ENCODE data around the gene UTF1.
"Not testable (repeated sequence)": the region's sequence is repeated elsewhere in the genome, so short reads cannot be mapped to it uniquely, and the experiment has no call there.

UTF1 gene

DNA sequence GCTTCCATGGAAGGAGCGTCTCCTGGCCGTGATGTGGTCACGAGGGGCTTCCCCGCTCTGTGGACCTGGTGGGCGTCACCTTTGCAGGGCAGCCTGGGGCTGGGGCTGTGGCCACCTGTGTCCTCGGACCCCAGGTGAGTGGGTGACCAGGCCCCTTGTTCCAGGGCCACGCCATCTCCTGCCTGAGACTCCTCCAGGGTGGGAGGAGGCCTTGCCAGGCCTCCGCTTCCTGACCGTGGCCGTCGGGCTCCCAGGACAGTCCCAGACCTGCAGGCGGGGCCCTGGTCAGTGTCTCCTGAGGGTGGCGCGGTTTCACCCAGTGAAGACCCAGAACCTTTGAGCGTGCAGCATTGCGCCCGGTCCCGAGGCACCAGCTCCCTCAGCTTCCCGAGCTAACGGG, 20.4 kb upstream of the UTF1 start:
- DNase-seq (ENCODE audit: low read depth, low spot score), result no peak

DNA sequence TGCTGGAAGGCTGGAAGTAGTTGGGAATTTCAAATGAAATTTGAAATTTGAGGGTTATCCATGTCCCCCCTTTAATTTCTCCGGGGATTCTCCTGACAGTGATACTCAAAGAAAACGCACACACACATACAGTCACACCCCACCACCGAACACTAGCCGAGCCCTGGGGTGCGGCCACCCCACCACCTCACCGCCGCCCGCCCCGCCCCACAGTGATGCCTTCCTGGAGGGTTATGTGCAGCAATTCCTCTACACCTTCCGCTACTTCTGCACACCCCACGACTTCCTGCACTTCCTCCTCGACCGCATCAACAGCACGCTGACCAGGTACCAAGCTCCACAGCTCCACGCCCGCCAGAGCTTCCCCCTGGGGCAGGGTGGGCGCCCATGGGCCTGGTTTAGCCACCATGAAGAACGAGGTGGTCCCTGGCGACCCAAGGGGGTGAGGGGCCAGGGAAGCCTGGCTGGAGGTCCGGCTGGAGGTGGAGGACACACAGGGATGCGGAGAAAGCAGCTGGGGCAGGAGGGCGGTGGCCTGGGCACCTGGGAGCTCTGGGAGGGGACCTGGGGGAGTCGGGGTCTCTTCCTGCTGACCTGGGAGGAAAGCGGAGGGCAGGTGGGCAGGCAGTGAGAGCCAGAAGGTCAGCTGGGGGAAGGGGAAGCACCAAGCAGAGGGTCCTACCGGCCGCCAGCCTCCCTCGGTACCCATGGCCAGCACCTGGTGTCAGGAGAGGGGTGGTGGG, 19.4 kb upstream of the UTF1 start:
- DNase-seq (ENCODE audit: low read depth, low spot score), result no peak

DNA sequence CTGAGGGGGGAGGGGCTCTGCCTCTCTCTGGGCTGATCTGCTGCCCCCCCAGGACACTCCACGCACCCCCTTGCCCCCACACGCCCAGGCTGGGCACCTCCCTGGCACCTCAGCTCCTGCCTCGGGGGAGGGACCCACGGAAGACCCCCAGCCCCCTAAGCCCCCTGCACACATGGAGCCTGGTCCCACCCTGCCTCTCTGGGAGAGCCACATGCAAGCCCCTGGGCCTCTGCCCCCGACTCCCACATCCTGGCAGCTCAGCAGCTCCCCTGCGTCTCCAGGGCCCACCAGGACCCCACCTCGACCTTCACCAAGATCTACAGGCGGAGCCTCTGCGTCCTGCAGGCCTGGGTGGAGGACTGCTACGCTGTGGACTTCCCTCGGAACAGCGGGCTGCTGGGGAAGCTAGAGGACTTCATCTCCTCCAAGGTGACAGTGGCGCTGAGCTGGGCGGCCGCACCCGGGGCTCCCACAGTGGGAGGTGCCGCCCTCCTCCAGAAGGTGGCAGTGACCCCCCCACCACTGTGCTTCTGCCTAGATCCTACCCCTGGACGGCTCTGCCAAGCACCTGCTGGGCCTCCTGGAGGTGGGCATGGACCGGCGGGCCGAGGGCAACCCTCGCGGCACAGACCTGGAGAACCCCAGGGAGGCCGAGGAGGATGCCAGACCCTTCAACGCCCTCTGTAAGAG, 18.7 kb upstream of the UTF1 start:
- DNase-seq (ENCODE audit: low read depth, low spot score), result no peak

DNA sequence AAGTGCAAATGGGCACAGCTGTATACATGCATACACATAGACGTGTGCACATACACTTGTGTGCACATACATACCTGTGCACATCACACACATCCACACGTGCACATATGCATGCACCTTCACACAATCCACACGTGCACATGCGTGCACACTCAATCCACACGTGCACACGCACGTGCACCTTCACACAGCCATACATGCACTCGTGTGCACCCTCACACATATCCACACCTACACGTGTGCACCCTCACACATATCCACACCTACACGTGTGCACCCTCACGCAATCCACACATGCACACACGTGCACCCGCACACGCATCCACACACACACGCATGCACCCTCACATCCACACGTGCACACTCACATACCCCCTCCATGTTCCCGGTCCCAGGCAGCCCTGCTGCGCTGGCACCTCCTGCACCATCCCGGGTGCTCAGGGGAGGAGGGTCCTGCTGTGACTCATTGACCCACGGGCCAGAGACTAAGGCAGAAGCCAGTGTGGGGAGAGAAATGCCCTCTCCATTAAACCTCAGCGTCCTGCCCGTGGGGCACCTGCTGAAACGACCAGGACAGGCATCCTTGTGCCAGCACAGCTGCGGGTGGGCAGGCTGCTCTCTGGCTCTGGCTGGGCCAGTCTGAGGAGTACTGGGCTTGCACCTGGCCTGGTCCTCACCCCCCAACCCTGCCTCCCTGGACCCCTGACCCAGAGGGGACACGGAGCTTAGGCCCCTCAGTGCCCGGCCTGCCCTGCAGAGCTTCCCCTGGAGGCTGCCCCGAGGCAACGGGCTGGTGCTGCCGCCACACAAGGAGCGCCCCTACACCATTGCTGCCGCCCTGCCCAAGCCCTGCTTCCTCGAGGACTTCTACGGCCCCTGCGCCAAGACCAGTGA, 17.8 kb upstream of the UTF1 start:
- DNase-seq (ENCODE audit: low read depth, low spot score), result no peak

DNA sequence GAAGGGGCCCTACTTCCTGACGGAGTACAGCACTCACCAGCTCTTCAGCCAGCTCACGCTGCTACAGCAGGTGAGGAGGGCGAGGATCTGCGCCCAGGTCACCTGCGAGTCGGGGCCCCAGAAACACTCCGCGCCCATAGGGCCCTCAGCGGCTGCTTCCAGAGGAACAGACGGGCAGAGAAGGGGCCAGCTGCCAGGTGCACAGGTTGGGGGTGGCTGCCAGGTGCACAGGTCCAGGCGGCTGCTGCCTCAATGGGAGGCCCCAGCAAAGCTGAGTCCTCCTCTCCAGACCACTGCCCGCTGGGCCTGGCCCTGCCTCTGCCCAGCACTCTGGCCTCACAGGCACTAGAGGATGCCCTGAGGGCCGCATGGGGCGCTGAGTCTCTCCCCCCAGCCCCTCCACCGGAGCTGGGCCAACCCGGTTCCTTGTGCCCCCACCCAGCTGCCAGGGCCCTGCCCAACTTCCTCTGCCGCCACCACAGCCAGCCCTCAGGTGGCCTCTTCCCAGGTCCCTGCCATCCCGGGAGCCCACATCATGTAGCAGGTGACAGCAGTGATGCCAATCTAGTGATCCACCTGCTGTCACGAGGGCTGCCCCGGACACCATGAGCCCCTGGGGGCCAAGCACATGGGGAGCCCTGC, 17.0 kb upstream of the UTF1 start:
- no peak for DNase-seq (ENCODE audit: low read depth, low spot score)

DNA sequence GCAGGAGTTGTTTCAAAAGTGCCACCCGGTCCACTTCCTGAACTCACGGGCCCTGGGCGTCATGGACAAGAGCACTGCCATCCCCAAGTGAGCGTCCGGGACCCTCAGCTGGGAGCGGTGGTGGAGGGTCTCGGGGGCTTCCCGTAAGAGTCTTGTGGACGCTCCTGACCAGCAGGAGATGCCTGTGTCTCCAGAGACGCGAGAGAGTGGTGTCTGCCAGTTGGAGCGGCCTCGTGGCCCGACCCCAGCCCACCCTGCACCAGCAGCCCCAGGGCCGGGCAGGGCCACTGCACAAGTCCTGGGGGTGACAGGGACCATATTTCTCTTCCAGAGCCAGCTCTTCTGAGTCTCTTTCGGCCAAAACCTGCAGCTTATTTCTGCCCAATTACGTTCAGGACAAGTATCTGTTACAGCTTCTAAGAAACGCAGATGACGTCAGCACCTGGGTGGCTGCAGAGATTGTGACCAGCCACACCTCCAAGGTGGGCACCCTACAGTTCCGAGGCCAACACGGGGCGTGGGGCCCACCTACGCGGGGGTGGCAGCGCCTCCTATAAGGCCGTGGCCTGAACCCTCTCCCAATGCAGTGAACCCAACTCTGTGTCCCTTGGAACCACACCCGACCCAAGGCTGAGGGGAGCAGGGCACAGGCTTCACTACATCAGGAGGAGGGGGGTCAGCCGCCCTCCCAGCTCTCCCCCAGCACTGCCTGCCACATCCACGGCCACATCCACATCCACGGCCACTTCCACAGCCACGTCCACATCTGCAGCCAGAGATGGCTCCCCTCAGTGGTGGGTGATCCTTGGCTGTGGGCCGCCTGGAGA, 16.2 kb upstream of the UTF1 start:
- DNase-seq (ENCODE audit: low read depth, low spot score), result no peak

DNA sequence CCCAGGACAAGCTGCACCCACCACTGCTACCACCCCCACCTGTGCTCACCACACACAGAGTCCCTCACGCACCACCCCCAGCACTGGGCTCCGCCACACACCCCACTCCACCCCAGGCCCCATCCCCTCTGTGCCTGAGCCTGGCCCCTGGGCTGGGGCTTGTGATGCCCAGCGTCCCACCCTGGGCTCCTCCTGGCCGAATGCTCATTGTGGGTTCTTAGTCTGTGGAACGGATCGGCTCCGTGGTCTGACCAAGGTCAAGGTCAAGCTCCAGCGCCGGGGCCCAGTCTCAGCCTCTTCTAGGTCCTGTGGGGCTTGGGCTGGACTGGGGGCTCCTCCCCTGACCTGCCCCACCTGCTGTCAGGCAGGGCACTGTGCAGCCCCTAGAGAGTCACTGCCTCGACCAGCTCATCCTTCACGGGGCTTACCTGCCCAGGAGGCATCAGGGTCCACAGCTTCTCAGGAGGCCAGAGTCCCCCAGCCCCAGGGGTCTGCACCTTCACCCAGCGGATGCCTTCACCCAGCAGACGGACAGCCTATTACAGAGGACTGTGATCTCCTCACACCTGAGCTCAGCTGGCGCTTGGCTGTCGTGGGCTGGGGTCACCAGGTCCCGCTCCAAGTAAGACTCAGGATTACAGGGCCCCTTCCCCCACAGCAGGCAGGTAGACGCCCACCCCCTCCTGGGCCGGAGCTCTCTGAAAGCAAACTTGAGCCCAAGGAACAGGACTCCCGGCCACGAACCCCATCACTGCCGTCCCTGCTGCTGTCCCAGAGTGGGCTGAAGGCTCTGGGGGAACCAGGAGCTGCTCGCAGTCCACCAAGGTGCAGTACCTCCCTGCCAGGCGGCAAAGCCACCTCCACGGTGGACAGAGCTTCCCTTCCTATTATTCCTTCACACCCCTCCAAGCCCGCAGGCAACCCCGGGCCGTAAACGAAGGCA, 15.3 kb upstream of the UTF1 start:
- DNase-seq (ENCODE audit: low read depth, low spot score), result no peak

DNA sequence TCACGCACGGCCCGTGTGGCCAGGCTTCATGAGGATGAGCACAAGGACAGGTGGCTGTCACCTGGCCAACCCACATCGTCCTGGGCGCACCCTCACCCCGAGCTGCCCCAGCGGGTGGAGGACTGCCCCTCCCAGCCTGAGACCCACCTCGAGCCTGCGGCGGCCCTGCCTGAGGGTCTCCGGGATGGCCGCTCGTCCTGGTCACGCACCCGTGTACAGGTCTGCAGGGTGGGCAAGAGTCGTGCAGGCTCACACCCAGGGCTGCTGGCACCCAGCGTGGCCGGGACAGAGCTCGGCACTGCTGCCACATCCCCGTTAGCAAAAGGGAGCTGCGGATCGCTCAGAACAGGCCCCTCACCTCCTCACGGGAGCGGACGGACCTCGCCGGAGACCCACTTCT, 14.4 kb upstream of the UTF1 start:
- DNase-seq (ENCODE audit: low read depth, low spot score), result no peak

DNA sequence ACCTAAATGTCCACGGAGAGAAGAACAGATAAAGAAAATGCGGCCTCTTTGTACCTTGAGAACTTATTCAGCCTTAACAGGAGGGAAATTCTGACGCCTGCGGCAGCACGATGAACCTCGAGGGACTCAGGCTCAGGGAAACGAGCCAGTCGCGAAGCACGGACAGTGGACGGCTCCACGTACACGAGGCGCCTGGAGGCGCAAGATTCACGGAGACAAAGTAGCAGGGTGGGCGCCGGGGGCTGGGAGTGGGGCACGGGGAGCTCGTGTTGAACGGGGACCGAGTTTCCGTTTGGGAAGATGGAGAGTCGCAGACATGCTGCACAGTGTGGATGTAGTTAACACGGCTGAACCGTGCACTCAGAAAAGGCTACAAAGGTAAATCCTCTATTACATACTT, 13.2 kb upstream of the UTF1 start:
- DNase-seq (ENCODE audit: low read depth, low spot score), result no peak

DNA sequence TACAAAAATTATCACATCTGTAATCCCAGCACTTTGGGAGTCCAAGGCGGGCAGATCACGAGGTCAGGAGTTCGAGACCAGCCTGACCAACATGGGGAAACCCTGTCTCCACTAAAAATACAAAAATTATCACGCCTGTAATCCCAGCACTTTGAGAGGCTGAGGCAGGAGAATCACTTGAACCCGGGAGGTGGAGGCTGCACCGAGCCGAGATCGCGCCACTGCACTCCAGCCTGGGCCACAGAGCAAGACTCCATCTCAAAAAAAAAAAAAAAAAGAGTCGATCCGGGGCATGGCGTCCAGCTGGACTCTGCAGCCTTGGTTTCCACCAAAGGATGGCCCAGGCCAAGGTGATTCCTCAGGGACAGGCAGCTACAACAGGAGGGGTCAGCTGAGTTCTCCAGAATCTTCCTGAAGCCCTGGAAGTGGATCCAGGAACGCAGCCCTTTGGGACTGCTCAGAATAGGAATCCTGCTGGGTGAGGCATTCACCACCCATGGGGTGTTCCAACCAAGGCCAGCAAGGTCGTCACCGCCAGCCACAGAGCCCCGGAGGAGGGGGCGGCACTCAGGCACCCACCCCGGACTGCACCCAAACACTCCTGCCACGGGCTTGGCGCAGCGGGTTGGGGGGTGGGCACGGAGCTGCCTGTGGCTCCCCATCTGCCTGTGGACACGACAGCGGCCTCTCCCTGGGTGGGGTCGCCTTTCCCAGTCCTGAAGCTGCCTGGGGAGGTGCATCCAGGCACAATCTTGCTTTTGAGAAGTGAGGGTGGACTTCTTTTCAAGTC, 12.0 kb upstream of the UTF1 start:
- DNase-seq (ENCODE audit: low read depth, low spot score), result no peak

DNA sequence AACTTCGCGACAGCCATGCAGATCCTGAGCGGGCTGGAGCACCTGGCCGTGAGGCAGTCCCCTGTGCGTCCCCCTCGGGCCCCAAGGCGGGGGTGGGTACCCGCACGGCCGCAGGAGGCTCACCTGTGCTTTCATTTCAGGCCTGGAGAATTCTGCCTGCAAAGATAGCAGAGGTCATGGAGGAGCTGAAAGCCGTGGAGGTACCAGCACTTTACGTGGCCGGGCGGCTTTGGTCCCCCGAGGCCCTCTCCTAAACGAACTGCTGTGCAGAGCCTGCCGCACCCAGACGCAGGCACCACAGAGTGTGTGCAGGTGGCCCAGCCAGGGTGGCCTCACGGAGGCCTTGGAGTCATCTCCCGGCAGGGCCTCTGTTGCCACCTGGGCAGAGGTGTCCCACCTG, 11.1 kb upstream of the UTF1 start:
- DNase-seq (ENCODE audit: low read depth, low spot score), result no peak

DNA sequence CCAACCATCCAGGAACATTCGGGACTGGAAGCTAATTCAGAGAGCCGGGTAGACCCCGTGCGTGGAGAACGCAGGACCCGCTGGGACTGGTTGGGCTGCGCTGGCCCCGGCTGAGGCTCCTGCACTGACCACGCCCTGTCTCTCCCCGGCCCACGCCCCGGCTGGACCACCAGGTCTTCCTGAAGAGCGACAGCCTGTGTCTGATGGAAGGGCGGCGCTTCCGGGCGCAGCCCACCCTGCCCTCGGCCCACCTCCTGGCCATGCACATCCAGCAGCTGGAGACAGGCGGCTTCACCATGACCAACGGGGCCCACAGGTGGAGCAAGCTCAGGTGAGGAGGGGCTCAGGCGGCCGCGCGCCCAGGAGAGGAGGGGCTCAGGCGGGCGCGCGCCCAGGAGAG, 10.2 kb upstream of the UTF1 start:
- no peak for DNase-seq (ENCODE audit: low read depth, low spot score)

DNA sequence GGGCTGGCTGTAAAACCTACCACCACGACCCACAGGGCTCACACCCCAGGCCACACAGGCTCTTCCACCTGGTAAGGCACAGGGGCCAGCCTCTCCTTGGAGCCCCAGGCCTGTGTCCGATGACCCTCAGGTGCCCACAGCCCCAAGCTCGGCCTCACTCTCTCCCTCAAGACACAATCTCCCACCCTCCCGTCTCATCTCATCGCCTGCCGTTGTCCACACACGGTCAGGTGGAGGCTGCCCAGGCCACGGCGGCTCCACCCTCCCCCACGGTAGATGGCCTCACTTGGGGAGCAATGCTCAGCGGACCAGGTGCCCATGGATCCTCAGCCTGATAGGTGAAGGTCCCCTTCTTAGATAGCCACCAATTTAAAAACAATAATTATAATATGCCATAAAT, 8.7 kb upstream of the UTF1 start:
- DNase-seq (ENCODE audit: low read depth, low spot score), result no peak

DNA sequence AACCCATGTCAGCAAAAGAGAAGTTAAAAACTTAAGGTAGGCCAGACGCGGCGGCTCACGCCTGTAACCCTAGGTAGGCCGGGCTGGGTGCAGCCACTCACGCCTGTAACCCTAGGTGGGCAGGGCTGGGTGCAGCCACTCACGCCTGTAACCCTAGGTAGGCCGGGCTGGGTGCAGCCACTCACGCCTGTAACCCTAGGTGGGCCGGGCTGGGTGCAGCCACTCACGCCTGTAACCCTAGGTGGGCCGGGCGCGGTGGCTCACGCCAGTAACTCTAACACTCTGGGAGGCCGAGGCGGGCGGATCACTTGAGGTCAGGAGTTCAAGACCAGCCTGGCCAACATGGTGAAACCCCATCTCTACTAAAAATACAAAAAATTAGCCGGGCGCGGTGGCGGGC, 8.3 kb upstream of the UTF1 start:
- not testable (repeated sequence) for DNase-seq (ENCODE audit: low read depth, low spot score)

DNA sequence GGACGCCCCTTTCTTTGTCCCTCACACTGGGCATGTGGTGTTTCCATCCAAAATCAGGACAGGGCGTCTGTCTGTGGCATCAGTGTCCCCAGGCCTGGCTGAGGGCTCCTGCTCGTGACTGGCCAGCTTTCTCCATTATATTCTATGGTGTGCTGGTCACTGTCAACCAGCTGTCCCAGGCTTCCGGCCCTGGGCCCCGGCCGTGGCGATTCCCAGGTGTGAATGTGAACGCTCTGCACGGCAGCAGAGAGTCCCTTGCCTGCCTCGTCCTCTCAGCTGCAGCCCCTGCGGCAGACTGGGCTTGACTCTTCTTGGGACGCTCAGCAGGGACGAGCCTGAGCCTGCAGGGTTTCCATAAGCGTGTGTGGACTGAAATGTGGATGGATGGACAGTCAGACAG, 5.9 kb upstream of the UTF1 start:
- no peak for DNase-seq (ENCODE audit: low read depth, low spot score)

DNA sequence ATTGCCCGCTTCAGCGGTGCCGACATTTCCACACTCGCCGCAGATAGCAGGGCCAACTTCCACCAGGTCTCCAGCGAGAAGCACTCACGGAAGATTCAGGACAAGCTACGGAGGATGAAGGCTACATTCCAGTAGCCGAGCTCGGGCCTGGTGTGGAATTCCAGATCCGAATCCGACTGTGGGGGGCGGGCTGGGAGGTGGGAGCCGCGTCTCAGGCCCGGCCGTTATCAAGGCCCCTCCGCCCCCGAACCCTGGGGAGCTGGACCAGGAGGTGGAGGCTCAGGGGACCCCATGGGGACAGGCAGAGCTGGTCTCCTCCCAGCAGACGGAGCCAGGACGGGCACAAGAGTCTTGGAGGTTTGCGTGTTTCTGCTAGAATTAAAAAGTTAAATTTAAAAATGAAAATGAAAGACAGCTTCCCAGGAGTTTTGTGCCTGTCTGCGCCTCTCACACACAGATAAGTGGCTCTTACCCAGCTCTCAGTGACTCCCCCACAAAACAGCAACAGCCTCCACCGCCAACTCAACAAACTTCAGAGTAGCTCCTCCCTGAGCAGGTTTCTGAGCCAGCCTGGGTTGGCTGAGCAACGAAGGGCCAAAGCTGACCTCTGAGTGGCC, 5.2 kb upstream of the UTF1 start:
- no peak for DNase-seq (ENCODE audit: low read depth, low spot score)

DNA sequence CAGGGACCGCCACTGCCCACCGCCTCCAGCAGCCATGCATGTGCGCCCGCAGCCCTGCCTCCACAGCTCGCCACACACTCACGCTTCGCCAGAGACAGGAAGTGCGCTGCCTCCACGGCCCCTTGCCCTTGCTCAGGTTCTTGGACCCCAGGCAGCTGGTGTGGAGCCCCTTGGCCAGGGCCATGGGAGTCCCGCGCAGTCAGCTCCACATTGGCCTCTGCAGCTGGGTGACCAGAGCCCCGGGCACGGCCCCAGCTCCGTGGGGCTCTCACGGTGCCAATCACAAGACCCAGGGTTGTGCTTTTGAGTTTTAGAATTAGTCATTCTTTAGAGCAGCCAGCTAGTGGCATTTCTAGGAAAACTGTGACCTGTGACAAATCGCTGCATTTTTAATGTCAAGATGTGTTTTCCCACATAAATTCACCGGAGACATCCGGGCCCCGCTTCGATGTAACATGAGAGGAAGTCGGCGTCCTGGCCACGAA, 4.3 kb upstream of the UTF1 start:
- DNase-seq (ENCODE audit: low read depth, low spot score), result no peak

DNA sequence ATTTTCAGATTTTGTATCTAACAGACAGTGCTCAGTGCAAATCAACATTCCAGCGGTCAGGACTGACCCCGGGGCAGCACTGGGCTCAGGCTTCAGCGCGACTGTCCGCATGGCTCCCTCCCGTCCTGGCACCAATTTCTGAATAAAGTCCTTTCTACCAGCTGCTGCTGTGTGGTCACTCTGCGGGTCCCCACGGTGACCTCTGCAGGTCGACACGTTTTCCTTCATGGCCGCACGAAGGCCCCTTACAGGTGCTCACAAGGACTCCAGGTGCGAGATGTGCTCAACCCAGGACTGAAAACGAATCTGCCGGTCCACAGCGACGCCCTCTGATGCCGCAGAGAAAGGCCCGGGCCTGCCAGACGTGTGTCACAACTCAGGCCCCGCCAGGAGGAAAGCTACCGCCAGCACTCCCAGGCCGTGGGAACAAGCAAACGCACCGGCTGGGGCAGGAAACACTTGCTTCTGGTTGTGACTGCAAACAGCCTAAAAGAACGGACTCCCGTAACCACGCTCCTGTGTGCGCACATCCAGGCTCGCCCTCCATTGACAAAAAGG, 3.7 kb upstream of the UTF1 start:
- DNase-seq (ENCODE audit: low read depth, low spot score), result no peak
